Measurements from ENCODE around the gene PEAK1. TPM values are rescaled to one million over a fixed set of nuclear protein-coding genes. Genes with fewer than 3 reads are reported as not detected.

PEAK1 gene
- total and polyA plus RNA-seq, 10 of the 15 experiments (the other 5 are each of a cell fraction or from before 2014, with no cell fraction given): 0.62 to 24.2 (median 11.2) TPM

GRCh38 chr15:77336006-77336405 lies 83.9 kb downstream of the PEAK1 start:
- no peak overlapping the region for H3K9ac ChIP-seq (ENCODE audit: control insufficient read depth, insufficient read depth, low read length)
- RAD21 ChIA-PET (ENCODE audit: unreplicated experiment): no interaction called here
- no peaks in the 10 kb centered on the region for H3K79me2 ChIP-seq (ENCODE audit: control insufficient read depth, insufficient read depth, low read length)
- no peaks in the 10 kb centered on the region for H3K27me3 ChIP-seq (replicated peaks in 1 of 2; ENCODE audit: control insufficient read depth in 2 of 2, insufficient read depth in 2 of 2, low read length in 1 of 2)
- H4K20me1 ChIP-seq (ENCODE audit: control insufficient read depth, insufficient read depth): no peaks in the 10 kb centered on the region
- TF ChIP-seq NFXL1 (IDR thresholded peaks at IDR 0.05; ENCODE audit: borderline replicate concordance) (no peak), ZNF592 (IDR thresholded peaks at IDR 0.05) (no peak), ZBTB11 (CRISPR knock-in tag; IDR thresholded peaks at IDR 0.05) (no peak), TCF12 (IDR thresholded peaks at IDR 0.05; ENCODE audit: low read depth, low read length) (no peak), HDGF (IDR thresholded peaks at IDR 0.05) (no peak), MTA3 (IDR thresholded peaks at IDR 0.05; ENCODE audit: borderline replicate concordance, low read length) (no peak), FOXM1 (IDR thresholded peaks at IDR 0.05; ENCODE audit: low read depth, low read length) (no peak), SIN3A (IDR thresholded peaks at IDR 0.05; ENCODE audit: low read depth, low read length) (no peak), E4F1 (IDR thresholded peaks at IDR 0.05; ENCODE audit: borderline replicate concordance, partially characterized antibody) (no peak), TBL1XR1 (IDR thresholded peaks at IDR 0.05; ENCODE audit: low read depth, low read length) (no peak), JUNB (IDR thresholded peaks at IDR 0.05) (no peak), ETV6 (conservative IDR thresholded peaks at IDR 0.05 in 1 of 2, IDR thresholded peaks at IDR 0.05 in 1 of 2; ENCODE audit: borderline replicate concordance in 1 of 2, low read depth in 1 of 2) (no peak)
- CTCF ChIA-PET: interaction anchor here (0.9 to 1.3 kb wide), 2 partner anchors 149 to 153 kb away, joined by 3 read pairs; no protein-coding TSS in a partner anchor
- H3K36me3 ChIP-seq (ENCODE audit: control insufficient read depth in 2 of 2, insufficient read depth in 2 of 2, low read length in 1 of 2): no peaks in the 10 kb centered on the region
- H3K27ac ChIP-seq (ENCODE audit: control insufficient read depth, insufficient read depth): no peak overlapping the region
- no peak overlapping the region for H2AFZ ChIP-seq (ENCODE audit: control insufficient read depth, low read depth, low read length)
- BruUV-seq (replicated peaks): no TSS peak
- in situ Hi-C loops (cut with MboI): no loop called here
- 63% methylated on average over 2 of the region's 2 CpGs for WGBS (ENCODE audit: insufficient coverage, insufficient replicate concordance, low lambda C conversion rate, missing lambda C conversion rate)
- DNase-seq (ENCODE audit: low read depth, low spot score): no peak
- POLR2A ChIA-PET: interaction anchor here (1.0 kb wide), 1 partner anchor 20 kb away, joined by 3 read pairs; no protein-coding TSS in a partner anchor
- H3K4me2 ChIP-seq (ENCODE audit: control insufficient read depth, insufficient read depth): no peak overlapping the region
- intact Hi-C loops (cut with micrococcal nuclease; ENCODE audit: unreplicated experiment): no loop called here
- ATAC-seq: no peak
- no peak for FAIRE-seq
- H3K4me1 ChIP-seq (ENCODE audit: control insufficient read depth, insufficient read depth, low read length): no peaks in the 10 kb centered on the region
- SMC1A ChIA-PET (ENCODE audit: uncharacterized antibody, unreplicated experiment): interaction anchor here (1.8 kb wide), 1 partner anchor 10 kb away, joined by 4 read pairs; no protein-coding TSS in a partner anchor
- H3K4me3 ChIP-seq: no peak overlapping the region
- no peaks in the 10 kb centered on the region; the same call in 2 of the 3 replicates for H3K9me3 ChIP-seq (replicated peaks; ENCODE audit: control insufficient read depth, insufficient read depth, low read length)

All from GM12878 (cell line).